HG03469 (cell line): ENCODE data around the gene BTNL3.
"Not testable (repeated sequence)": the region's sequence is repeated elsewhere in the genome, so short reads cannot be mapped to it uniquely, and the experiment has no call there.

Source experiments
- ATAC-seq: cut with Tn5 transposase; IDR thresholded peaks from one replicate; pipeline ENCODE4 v1.9.1; 2021; ENCODE audit warnings: mild to moderate bottlenecking, moderate library complexity, moderate number of reproducible peaks; ENCODE audit not compliant: unreplicated experiment

BTNL3 gene

DNA sequence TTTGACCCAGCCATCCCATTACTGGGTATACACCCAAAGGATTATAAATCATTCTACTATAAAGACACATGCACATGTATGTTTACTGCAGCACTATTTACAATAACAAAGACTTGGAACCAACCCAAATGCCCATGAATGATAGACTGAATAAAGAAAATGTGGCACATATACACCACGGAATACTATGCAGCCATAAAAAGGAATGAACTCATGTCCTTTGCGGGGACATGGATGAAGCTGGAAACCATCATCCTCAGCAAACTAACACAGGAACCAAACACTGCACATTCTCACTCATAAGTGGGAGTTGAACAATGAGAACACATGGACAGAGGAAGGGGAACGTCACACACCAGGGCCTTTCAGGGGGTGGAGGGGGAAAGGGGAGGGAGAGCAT lies 28.8 kb downstream of the BTNL3 start:
- ATAC-seq: not testable (repeated sequence)

DNA sequence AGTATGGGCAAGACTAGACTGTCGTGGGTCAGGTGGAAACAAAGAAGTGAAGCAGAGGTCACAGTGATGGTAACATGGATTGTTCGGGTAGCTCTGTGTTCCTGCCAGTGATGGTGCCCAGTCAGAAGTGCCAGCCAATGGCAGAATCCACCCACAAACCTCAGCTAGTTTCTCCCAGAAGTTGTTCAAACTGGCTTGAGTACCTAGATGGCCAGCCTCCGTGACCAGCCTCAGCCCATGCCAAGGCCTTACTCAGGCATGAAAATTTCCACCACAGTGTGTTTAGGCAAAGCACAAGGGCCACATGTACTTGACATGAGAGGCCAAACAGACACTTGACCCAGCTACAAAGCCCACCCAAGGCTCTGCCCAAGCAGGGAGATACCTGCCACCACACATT lies 32.0 kb downstream of the BTNL3 start:
- no peak for ATAC-seq

DNA sequence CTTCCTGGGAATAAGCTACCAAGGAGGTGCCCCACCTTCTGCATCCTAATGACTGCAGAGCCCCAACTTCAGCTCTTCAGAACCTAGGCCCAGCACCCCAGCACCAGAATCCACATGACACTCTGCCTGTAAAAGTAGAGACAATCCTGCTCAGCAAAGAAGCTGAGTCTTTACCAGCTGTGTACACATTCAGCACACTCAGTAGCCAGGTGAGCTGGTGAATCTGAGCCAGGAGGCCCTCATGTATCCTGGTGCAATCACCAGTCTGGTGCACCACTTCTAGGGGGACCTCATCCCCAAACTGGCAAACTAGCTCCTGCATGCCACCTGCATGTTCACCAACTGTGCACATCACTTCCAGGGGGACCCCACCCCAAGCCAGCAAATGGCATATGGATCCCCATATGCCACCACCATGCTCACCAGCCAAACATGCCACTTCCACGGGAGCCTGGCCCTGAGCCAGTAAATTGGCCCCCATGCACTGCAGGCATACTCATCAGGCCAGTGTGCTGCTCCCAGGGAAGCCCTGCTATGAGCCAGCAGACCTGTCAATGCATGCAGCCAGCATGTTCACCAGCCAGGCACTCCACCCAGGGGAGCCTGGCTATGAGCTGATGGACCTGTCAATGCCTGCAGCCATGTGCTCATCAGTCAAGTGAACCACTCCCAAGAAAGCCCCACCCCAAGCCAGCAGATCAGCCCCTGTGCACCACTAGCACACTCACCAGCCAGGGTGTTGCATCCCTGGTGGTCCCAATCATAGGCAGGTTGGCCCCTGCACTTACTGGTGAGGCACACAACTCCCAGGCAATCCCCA lies 35.8 kb downstream of the BTNL3 start:
- no peak for ATAC-seq

DNA sequence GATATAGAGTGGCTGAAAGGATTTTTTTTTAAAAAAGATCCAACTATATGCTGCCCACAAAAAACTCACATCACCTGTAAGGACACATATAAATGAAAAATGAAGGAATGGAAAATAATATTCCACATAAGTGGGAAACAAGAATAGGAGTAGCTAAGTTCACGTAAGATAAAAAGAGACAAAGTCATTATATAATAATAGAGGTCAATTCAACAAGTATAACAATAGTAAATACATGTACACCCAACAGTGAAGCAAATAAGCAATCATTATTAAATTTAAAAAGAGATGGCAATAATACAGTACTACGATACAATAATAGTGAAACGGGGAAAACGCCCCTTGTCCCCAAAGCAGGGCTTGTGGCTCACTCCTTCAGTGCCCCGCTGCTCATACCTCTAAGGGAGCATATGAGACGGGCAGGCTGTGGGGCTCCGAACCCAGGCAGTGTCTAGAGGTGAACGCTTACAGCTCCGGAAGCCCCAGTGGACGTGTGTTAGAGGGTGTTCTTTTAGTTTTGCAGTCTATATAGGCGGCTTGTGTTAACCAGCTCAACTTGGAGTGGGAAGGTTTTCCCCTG lies 38.9 kb downstream of the BTNL3 start:
- ATAC-seq: no peak

DNA sequence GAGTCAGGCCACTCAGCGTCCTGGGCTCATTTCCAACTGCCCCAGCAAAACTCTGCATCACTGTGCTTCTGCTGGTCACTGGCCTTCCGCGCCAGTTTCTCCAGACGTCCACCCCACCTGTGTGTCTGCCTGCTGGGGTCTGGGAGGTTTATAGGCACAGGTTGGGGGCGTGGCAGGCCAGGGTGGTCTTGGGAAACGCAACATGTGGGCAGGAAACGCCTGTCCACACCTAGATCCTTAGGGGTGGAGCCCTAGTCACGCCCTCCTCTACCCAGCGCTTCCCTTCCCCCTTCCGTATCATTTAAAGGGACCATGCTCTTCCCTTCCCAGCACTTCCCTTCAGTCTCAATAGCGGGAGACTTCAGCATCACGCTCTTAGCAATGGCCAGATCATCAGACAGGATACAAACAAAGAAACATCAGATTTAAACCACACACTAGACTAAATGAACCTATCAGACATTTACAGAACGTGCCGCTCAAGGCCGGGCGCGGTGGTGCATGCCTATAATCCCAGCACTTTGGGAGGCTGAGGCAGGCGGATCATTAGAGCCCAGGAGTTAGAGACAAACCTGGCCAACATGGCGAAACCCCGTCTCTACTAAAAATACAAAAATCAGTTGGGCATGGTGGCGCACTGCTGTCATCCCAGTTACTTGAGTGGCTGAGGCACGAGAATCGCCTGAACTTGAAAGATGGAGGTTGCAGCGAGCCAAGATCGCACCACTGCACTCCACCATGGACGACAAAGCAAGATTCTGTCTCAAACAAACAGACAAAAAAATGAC lies 39.6 kb downstream of the BTNL3 start:
- ATAC-seq: no peak

DNA sequence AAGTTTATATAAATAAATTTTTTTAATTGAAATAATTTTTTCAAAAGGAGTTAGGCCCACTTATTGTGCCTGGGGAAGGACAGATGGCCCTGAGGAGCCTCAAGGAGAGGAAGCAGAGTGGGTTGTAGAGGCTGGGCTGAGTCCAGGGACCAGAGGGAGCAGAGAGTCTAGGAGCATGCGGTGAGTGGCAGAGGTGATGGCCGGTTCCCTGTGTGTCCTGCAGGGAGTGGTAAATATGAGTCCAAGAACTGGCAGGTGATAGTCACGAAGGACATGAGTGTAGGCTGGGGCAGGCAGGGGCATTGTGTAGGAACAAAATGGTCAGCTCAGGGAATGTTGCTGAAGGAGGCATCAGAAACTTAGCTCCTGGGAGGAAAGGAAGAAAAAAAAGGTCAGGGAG lies 43.1 kb downstream of the BTNL3 start:
- no peak for ATAC-seq

DNA sequence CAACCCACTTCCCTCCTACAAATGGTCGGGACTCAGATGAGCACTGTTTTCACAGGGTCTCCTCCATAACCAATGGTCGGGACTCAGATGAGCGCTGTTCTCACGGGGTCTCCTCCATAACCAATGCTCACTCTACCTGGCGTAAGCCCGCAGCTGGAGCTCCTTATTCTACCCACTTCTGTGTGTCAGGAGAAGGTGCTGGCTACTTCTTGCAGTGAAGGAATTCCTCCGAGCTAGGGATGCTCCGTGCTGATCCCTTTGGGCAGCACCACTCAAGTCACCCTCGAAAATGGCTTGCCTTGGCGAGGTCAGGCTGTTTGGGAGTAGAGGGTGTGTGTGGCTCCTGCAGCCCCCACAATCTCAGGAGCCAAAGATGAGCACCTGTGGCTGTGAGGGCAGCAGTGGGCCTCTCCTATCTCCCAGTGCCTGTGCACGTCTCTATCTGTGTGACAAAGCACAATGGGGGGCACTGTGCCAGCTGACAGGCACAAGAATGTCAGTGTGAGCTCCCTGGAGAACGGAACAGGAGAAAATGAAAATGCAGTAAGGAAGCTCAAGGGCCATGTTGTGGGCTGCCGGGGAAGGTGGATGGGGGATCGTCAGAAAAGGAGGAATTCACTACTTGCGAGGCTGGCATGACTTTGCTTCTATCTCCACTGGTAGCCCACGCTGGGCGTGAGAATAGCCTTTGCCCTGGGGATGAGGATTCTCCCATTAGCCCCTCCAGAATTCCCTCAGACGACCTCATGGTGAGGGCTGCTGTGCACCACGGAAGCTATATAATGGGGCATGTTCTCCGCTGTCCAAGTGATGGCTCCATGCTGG lies 47.6 kb downstream of the BTNL3 start:
- ATAC-seq: no peak

DNA sequence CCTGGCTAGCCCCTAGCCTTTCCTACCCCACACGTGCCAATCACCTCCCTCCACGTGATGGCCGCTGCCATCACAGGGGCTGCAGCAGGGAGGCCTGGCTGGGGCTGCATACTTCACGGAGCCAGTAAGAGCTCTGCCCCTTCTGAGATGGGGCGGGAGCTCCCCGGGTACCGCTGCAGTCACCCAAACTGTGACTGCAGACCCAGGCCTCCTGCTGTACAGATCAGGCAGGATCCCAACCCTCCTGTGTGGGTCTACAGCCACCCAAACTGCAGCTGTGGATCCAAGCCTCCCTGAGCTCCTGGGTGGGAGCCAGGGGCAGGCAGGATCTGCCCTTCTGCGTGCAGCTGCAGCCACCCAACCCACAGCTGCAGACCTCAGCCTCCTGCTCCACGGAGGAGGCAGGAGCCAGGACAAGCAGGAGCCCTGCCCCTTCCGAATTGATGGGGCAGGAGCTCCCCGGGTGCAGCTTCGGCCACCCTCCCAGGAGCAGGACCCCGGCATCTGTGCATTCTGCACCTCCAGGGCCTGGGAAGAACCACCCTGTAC lies 48.2 kb downstream of the BTNL3 start:
- no peak for ATAC-seq

DNA sequence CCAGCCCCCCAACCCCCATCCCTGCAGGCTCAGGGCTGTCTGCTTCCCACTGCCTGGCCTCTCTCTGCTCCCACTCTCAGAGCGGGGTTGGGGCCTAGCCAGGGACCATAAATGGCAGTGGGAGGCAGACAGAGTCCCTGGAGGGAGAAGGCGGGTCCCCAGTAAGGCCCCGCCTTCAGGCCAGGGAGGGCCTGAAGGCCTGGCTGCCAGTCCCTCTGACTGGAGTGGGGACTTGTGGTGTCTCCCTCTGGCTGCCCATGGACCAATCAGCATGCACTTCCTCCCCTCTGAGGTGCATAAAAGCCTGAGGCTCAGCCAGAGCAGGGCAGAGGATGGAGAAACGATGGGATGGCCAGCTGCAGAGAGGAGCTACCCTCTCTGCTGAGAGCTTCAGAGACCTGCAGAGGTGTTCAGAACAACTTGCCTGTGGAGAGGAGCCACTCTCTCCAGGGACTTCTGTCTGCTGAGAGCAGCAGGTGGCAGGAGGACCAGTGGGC lies 48.8 kb downstream of the BTNL3 start:
- no peak for ATAC-seq

DNA sequence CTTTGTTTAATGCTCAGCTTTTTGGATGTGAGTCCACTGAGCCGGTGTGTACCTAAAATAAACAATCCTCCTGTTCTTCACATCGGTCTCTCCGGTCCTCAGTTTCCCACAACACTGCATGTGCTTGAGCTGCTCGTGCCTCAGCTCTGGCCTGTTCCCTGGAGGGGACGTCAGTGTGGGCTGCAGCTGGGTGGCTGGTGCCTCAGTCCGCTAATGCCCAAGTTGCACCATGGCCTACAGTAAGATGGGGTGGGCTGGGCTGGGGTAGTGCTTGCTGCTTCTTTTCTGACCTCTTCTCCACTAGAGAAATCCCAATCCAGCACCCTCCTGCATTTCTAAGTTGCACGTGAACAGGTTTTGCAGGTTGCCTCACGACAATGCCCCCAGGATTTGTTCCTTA lies 50.8 kb downstream of the BTNL3 start:
- no peak for ATAC-seq

DNA sequence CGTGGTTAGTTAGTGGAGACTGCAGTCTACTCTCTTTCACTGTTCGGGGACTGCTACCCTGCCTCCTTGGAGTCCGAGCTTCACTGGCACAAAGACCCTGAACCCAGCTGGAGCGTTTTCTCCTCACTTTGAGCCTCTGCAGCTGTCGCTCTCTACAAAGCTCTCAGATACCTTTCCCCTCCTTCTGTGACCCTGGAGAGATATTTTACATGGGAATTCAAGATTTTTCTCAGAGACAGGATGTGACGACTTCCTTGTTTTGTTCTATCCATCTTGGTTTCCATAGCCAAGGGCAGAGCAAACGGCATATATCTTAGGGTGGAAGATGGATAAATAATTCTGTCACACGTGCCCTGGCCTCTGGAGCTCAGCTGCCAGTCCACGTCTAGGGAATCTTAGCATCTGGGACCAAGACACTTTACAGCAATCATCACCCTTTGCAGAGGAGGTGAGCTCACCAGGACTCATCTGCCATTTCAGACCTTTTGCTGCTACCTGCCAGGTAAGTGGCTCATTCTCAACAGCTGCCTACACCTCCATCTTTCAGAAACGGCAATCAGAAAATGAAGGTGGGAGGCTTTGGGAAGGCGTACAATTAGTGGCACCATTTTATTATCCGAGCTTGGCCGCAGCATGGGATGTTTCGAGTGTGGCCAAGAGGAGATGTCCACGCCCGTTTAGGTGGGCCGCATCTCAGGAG lies 51.4 kb downstream of the BTNL3 start, which contains the start of gene BTNL9:
Gene BTNL9 (plus strand): TSS at position 336 of the 700 bp plus-strand sequence. CDS start 5,224 bp downstream, outside the sequence.
- ATAC-seq: no peak

DNA sequence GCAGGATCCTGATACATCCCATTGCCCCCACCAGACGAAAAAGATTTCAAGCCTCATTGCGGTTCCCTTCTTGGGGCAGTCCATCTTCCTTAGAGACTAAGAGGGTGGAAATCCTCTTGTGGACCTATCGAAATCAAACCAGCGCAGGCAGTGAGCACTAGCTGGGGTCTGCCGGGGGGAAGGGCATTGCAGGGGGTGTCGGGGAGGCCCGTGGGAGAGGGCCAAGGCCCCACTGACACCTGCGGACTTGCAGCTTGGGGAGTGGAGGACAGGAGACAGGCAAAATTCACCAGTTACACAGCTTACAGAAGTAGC lies 51.9 kb downstream of the BTNL3 start:
- no peak for ATAC-seq

DNA sequence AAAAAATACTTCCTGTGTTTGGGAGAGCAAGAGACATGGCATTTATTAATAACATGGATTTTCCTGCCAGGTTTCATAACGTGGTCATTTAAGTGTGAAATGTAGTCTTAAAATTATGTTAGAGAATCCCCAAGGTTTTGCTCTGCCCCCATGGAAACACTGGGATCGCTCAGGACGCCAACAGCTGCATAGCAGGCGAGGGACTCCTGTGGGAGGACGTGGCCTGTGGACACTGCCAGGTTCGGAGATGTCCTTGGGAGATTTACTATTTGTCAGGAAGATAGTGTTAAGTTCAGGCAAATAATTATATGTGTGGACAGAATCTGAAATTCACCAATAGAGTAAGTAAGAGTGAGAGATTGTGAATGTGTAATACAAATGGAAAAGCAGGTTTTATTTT lies 52.4 kb downstream of the BTNL3 start:
- no peak for ATAC-seq

DNA sequence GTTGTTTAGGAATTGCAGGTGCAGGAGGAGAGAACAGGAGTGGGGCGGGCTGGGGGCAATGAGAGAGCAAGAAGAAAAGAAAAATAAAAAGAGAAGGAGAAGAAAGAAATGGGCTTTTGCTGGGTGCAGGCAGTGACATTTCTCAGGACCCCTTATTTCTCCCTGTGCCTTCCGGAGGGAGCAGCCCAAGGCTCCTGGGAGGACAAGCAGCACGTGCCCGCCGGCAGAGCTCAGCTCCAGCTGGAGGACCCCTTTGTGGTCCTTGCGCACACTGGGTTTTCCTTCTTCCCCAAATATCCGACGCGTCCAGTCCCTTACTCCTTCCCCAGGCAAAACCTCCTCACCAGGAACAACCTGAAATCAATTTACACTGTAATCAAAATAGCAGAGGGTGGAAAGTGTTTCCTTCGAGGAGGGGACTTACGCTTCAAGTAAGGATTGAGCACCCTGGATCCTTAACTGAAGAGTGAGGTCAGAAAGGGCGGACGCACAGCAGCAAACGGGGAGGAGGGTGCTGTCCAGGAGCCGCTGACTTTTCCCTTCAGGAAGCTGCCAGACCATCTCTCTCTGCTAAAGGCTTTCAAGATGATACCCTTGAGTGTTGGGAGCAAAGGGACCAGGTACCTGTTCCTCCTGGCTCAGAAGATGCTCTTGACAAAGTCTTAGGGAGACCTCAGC lies 53.5 kb downstream of the BTNL3 start:
- no peak for ATAC-seq

DNA sequence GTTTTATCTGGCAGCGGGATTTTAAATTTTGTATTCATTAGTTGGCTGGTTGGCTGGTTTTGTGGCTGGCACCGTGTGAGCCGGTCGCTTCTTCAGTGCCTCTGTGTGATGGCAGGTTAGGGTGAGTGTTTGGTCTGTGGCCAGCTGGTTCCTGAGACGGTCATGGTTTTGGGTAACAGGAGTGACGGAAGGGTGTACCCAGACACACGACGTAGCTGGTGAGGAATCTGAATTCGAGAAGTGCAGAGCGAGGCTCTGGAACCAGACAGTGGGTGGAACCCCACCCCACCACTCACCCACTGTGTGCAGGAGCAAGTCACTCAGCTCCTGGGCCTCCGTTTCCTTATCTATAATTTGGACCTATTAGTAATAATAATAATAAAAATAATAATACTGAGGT lies 54.1 kb downstream of the BTNL3 start:
- ATAC-seq: no peak

DNA sequence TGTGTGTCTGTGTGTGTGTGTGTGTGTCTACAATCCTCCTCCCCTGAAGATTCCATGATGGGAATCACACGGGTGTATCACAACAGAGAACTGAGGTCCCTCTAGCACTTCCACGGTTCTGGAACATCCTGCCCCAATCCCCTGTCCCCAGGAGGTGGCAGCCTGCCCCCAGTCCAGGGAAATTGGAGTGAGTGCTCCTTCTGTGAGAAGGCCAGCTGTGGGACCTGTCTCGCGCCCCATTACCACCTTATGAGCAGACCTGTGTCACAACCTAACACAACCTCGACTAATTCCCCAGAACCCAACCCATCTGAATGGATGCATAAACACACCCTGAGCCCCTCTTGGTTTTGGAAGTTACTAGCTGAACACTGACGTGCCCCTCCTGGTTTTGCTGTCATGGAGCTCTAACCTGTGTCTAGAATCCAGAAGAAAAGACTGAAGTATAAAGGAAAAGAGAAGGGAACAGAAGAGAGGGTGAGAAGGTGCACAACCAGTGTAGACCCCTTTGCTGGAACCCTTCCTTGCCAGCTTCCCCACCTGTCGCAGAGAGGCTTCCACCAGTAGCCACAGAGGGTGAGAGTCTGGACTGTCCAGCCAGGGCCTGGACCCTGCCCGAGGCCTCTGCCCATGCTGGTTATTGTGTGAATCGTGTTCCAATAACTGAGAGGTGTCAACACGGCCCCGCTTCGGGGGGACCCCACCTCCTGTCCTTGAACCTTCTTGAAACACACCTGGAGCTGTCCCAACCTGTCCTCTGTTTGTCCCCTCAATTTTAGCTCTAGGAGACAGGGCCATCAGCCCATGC lies 54.8 kb downstream of the BTNL3 start:
- ATAC-seq: no peak

DNA sequence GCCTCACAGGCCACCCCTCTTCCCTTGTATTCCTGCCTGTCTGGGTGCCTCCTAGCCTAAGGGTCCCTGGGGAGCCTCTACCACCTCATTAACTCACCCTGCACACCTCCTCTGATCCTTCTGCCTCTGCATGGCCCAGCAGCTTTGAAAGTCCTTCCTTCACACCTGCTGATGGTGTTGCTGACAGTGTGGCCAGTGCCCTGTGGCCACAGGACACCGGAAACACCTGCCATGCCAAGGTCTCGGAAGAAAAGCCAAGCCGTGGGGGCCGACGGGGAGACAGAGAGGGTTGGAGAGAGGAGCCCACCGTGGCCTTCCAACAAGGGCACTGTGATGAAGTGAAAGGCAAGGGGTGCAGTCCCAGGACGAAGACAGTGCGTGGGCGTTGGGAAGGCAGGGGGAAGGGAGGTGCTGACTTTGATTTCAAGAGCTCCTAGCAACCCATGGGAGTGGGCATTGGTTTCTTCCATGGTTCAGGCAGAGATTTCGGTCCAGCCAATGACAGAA lies 55.5 kb downstream of the BTNL3 start:
- ATAC-seq: no peak

DNA sequence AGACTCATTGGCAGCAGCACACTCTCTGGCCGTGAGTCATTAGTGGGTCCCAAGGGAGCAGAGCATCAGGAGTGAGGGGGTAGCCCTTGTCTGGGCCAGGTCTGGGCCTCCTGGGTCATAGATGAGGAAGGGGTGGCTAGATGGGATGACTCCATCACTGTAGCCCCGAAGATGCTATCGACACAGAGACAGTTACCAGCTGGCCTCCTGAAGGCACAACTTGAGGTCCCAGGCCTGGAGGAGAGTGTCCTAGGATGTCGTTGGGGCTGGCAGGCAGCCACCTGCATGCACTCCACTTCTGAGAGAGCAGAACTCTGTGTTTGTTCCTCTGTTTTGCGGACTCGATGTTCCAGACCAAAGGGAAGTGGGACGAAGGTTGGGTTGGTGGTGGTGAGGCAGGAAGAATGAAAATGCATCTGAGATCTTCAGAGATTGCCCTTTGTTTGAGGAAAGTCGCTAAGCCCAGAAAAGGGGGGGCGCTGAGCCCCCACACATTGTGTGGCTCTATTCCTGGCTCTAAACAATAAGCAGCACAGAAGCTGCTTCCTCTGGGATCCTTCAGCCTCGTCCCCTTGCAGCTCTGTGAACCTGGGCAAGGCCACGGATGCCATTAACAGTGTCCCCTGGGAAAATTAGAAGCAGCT lies 56.1 kb downstream of the BTNL3 start:
- ATAC-seq: no peak
